Osteoblast (primary cell): ENCODE data around the gene UPF2. TPM values are rescaled to one million over a fixed set of nuclear protein-coding genes. Genes with fewer than 3 reads are reported as not detected.

ENCODE experiments used
- DNase-seq: peaks from one replicate; pipeline ENCODE4 v3.0.0; 2011; ENCODE audit warnings: low spot score, mixed read lengths; ENCODE audit not compliant: insufficient read length; ENCODE audit errors: missing footprints
- H2AFZ ChIP-seq: 2 replicates; pipeline ENCODE4 v1.6.0; 2011; ENCODE audit warnings: mild to moderate bottlenecking, low read length
- H3K27ac ChIP-seq: 2 replicates; pipeline ENCODE4 v1.5.1; 2011; ENCODE audit warnings: mild to moderate bottlenecking, low read depth, low read length, moderate library complexity
- H3K27me3 ChIP-seq: 2 replicates; pipeline ENCODE4 v1.6.0; 2012; ENCODE audit warnings: mild to moderate bottlenecking, control low read depth, inconsistent platforms, low read length, moderate library complexity; ENCODE audit not compliant: insufficient read depth
- H3K36me3 ChIP-seq: 2 replicates; pipeline ENCODE4 v1.5.1; 2011; ENCODE audit warnings: mild to moderate bottlenecking, low read length, control low read depth, moderate library complexity; ENCODE audit not compliant: insufficient read depth
- H3K4me1 ChIP-seq: 2 replicates; pipeline ENCODE4 v1.5.1; 2011; ENCODE audit warnings: mild to moderate bottlenecking, low read length, control low read depth, moderate library complexity; ENCODE audit not compliant: insufficient read depth
- H3K4me2 ChIP-seq: 2 replicates; pipeline ENCODE4 v1.6.0; 2011; ENCODE audit warnings: mild to moderate bottlenecking, low read length; ENCODE audit not compliant: insufficient read depth
- H3K4me3 ChIP-seq: fragments of 200-600 bp; sonication (generic); 3 replicates; pipeline ENCODE4 v1.5.1; 2012; ENCODE audit warnings: mild to moderate bottlenecking, low read length, inconsistent platforms; ENCODE audit not compliant: insufficient read depth
- H3K79me2 ChIP-seq: 2 replicates; pipeline ENCODE4 v1.6.0; 2012; ENCODE audit warnings: mild to moderate bottlenecking, low read length, control low read depth, inconsistent platforms; ENCODE audit not compliant: insufficient read depth
- H3K9me3 ChIP-seq: 2 replicates; pipeline ENCODE4 v1.5.1; 2011; ENCODE audit warnings: low read depth, low read length, control low read depth
- H4K20me1 ChIP-seq: 2 replicates; pipeline ENCODE4 v1.6.0; 2012; ENCODE audit warnings: mild to moderate bottlenecking, low read length, control low read depth; ENCODE audit not compliant: insufficient read depth
- CTCF ChIP-seq: IDR thresholded peaks from 2 replicates; pipeline ENCODE4 v1.5.1; 2011; ENCODE audit warnings: mild to moderate bottlenecking, low read depth, low read length, moderate library complexity; ENCODE audit errors: extremely low read depth
- total RNA-seq: library from RNA; depleted of rRNA; stranded (reverse); fragments of >200 nt; gene quantifications from 2 replicates; pipeline ENCODE4 v1.2.3, GENCODE V29; 2012

The UPF2 gene
- total RNA-seq, 1 donor = 15.9 TPM

- DNase-seq = no peak
- H3K36me3 ChIP-seq = no peaks in the 10 kb centered on the region
- no peaks in the 10 kb centered on the region for H3K79me2 ChIP-seq
- no peak overlapping the region for H3K4me3 ChIP-seq
- no peak overlapping the region for H3K27ac ChIP-seq
- no peaks in the 10 kb centered on the region for H3K4me1 ChIP-seq
- TF ChIP-seq CTCF = no peak
- no peaks in the 10 kb centered on the region for H3K9me3 ChIP-seq
- no peak overlapping the region for H3K4me2 ChIP-seq
- H2AFZ ChIP-seq = no peak overlapping the region
- H3K27me3 ChIP-seq = no peaks in the 10 kb centered on the region
- H4K20me1 ChIP-seq = no peaks in the 10 kb centered on the region
These were observed 18.5 kb upstream of the UPF2 start for GRCh38 chr10:12061124-12061523.

- Histone ChIP-seq H3K36me3 (no peaks in the 10 kb centered on the region), H2AFZ (peak overlapping the region; percentile 31)
- TF ChIP-seq CTCF = no peak
These were observed 14.1 kb upstream of the UPF2 start for GRCh38 chr10:12056748-12057147.

GRCh38 chr10:12055732-12056131 lies 13.1 kb upstream of the UPF2 start:
- Histone ChIP-seq H3K4me2 (no peak overlapping the region), H2AFZ (no peak overlapping the region), H3K27ac (no peak overlapping the region), H3K9me3 (no peaks in the 10 kb centered on the region), H4K20me1 (no peaks in the 10 kb centered on the region), H3K4me3 (no peak overlapping the region), H3K4me1 (peaks cover 15% of the 10 kb centered on the region), H3K27me3 (no peaks in the 10 kb centered on the region), H3K79me2 (no peaks in the 10 kb centered on the region), H3K36me3 (no peaks in the 10 kb centered on the region)
- no peak for TF ChIP-seq CTCF
- no peak for DNase-seq

More at GRCh38 chr10:12056748-12057147, 14.1 kb upstream of the UPF2 start:
- no peaks in the 10 kb centered on the region for H3K79me2 ChIP-seq
- H3K27ac ChIP-seq = no peak overlapping the region
- peaks cover 15% of the 10 kb centered on the region for H3K4me1 ChIP-seq
- H4K20me1 ChIP-seq = no peaks in the 10 kb centered on the region
- no peaks in the 10 kb centered on the region for H3K9me3 ChIP-seq
- H3K27me3 ChIP-seq = no peaks in the 10 kb centered on the region
- no peak overlapping the region for H3K4me2 ChIP-seq
- DNase-seq = no peak
- no peak overlapping the region for H3K4me3 ChIP-seq

GRCh38 chr10:12051241-12051640 lies 8.6 kb upstream of the UPF2 start:
- H4K20me1 ChIP-seq = no peaks in the 10 kb centered on the region
- no peaks in the 10 kb centered on the region for H3K27me3 ChIP-seq
- TF ChIP-seq CTCF = no peak
- H3K4me1 ChIP-seq = peaks cover 15% of the 10 kb centered on the region
- H2AFZ ChIP-seq = no peak overlapping the region
- H3K9me3 ChIP-seq = no peaks in the 10 kb centered on the region
- no peak overlapping the region for H3K27ac ChIP-seq
- DNase-seq = no peak
- no peak overlapping the region for H3K4me2 ChIP-seq
- H3K79me2 ChIP-seq = no peaks in the 10 kb centered on the region
- no peak overlapping the region for H3K4me3 ChIP-seq
- H3K36me3 ChIP-seq = no peaks in the 10 kb centered on the region
